NB4 (cell line): ENCODE results near the gene RNF8.

Source experiments
- CTCF ChIP-seq: IDR thresholded peaks from one replicate; pipeline ENCODE4 v1.5.1; 2012; ENCODE audit warnings: low read depth, low read length
- MYC ChIP-seq: IDR thresholded peaks from 2 replicates; pipeline ENCODE4 v1.6.1; 2011; ENCODE audit warnings: low read depth, low read length
- POLR2A ChIP-seq: IDR thresholded peaks from 2 replicates; pipeline ENCODE4 v1.6.1; 2011; ENCODE audit warnings: mild to moderate bottlenecking; ENCODE audit not compliant: insufficient read length; ENCODE audit errors: extremely low read depth

GRCh38 chr6:37334047-37334446 is 19.7 kb upstream of the RNF8 start:
- no peak for TF ChIP-seq POLR2A
- no peak for TF ChIP-seq CTCF
- no peak for TF ChIP-seq MYC
